ENCODE results near the gene PTN. TPM values are rescaled to one million over a fixed set of nuclear protein-coding genes. Genes with fewer than 3 reads are reported as not detected.
A peak's percentile ranks its signal among the peaks of the same experiment; 100 is the strongest.

The PTN gene
- total RNA-seq, 1 donor from 2014 or later = 11.1 TPM

DNA sequence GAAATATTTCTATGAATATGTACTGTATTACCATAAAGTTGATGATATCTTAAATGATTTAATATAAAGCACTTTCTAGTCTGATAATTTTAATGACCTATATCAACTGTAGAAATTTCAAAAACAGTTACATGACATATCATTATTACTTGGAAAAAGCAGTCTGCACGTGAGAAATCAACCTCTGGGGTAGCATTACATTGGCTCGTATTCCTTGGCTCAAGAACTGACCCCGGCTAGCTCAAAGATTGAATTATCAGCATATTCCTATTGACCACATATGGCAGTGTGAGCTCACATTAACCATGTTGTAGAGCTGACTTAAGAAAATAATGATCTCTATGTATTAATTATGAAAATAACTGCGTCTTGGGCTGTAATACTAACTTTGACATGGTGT lies 139.3 kb downstream of the PTN start:
- no peak for FAIRE-seq
- no peaks in the 10 kb centered on the region for H3K27me3 ChIP-seq (ENCODE audit: insufficient read depth, low read length)

DNA sequence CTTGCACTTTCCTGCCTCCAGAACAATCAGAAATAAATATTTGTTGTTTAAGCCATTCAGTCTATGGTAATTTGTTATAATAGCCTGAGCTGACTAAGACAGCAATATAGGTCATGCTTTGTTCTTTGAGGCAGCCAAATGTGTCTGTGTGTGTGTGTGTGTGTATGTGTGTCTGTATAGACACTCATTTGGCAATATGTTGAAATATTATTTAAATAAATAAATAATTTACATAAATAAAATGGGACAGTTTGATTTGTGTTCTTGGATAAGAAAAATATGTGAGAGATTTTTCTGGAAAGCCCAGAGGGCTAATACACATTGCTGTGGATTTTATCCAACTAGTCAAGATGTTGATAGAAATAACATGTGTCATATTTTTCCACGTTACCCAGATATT lies 140.2 kb downstream of the PTN start:
- Histone ChIP-seq H3K27me3 (ENCODE audit: insufficient read depth, low read length) (no peaks in the 10 kb centered on the region), H4K20me1 (ENCODE audit: insufficient read depth, low read length) (no peaks in the 10 kb centered on the region), H3K79me2 (ENCODE audit: insufficient read depth, low read length) (no peaks in the 10 kb centered on the region), H3K27ac (ENCODE audit: low read depth, low read length) (no peak overlapping the region), H3K4me3 (ENCODE audit: insufficient read depth, low read depth, low read length) (no peak overlapping the region), H2AFZ (ENCODE audit: low read depth, low read length) (no peak overlapping the region), H3K9ac (ENCODE audit: low read length) (no peak overlapping the region), H3K9me3 (ENCODE audit: insufficient read depth, low read depth, low read length) (no peaks in the 10 kb centered on the region), H3K36me3 (ENCODE audit: insufficient read depth, low read length) (no peaks in the 10 kb centered on the region), H3K4me2 (ENCODE audit: low read length) (no peak overlapping the region), H3K4me1 (ENCODE audit: insufficient read depth, low read length) (no peaks in the 10 kb centered on the region)
- Mint-ChIP-seq H3K9me3 (ENCODE audit: unreplicated experiment) (peaks cover 7% of the 10 kb centered on the region), H3K27ac (ENCODE audit: unreplicated experiment) (no peak overlapping the region), H3K36me3 (ENCODE audit: low read depth, unreplicated experiment) (no peaks in the 10 kb centered on the region), H3K4me3 (ENCODE audit: unreplicated experiment) (no peak overlapping the region), H3K27me3 (ENCODE audit: low read depth, unreplicated experiment) (peaks cover 2% of the 10 kb centered on the region), H3K4me1 (ENCODE audit: low read depth, unreplicated experiment) (no peaks in the 10 kb centered on the region)
- no peak for FAIRE-seq
- DNase-seq (ENCODE audit: low read depth) = no peak
- TF ChIP-seq EZH2 (IDR thresholded peaks at IDR 0.05; ENCODE audit: insufficient read depth, low read length) (no peak), CTCF (IDR thresholded peaks at IDR 0.05; ENCODE audit: insufficient read depth, low read depth, low read length) (no peak)

More for the DNA sequence above, 139.3 kb downstream of the PTN start:
- Histone ChIP-seq H3K4me1 (ENCODE audit: insufficient read depth, low read length) (no peaks in the 10 kb centered on the region), H3K9me3 (ENCODE audit: insufficient read depth, low read depth, low read length) (no peaks in the 10 kb centered on the region), H3K79me2 (ENCODE audit: insufficient read depth, low read length) (no peaks in the 10 kb centered on the region), H2AFZ (ENCODE audit: low read depth, low read length) (no peak overlapping the region), H3K4me3 (ENCODE audit: insufficient read depth, low read depth, low read length) (no peak overlapping the region), H3K27ac (ENCODE audit: low read depth, low read length) (no peak overlapping the region), H3K36me3 (ENCODE audit: insufficient read depth, low read length) (no peaks in the 10 kb centered on the region), H3K4me2 (ENCODE audit: low read length) (no peak overlapping the region), H3K9ac (ENCODE audit: low read length) (no peak overlapping the region), H4K20me1 (ENCODE audit: insufficient read depth, low read length) (no peaks in the 10 kb centered on the region)
- Mint-ChIP-seq H3K9me3 (ENCODE audit: unreplicated experiment) (peaks cover 7% of the 10 kb centered on the region), H3K4me3 (ENCODE audit: unreplicated experiment) (no peak overlapping the region), H3K27me3 (ENCODE audit: low read depth, unreplicated experiment) (peaks cover 2% of the 10 kb centered on the region), H3K36me3 (ENCODE audit: low read depth, unreplicated experiment) (no peaks in the 10 kb centered on the region), H3K4me1 (ENCODE audit: low read depth, unreplicated experiment) (no peaks in the 10 kb centered on the region), H3K27ac (ENCODE audit: unreplicated experiment) (no peak overlapping the region)
- TF ChIP-seq EZH2 (IDR thresholded peaks at IDR 0.05; ENCODE audit: insufficient read depth, low read length) (no peak), CTCF (IDR thresholded peaks at IDR 0.05; ENCODE audit: insufficient read depth, low read depth, low read length) (no peak)
- DNase-seq (ENCODE audit: low read depth) = no peak

DNA sequence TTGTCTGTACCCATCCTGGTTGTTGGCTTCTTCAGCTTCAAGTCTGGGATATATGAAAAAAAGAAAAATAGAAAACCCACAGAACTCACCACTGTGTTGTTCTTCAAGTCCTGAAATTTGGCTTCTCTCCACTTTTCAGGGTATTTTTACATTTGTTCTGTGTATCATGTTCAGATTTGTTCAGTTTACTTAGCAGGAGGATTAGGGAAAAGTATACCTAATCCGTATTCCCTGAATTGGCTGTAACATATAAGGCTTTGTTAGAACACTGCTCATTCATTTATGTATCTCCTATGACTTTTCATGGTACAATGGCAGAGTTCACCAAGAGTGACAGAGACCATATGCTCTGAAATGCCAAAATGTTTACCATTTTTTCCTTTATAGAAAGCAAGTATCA lies 146.9 kb downstream of the PTN start:
- H3K27ac ChIP-seq (ENCODE audit: low read depth, low read length) = no peak overlapping the region

More for the DNA sequence above, 146.9 kb downstream of the PTN start:
- no peaks in the 10 kb centered on the region for H3K79me2 ChIP-seq (ENCODE audit: insufficient read depth, low read length)
- no peaks in the 10 kb centered on the region for H3K4me1 Mint-ChIP-seq (ENCODE audit: low read depth, unreplicated experiment)
- H3K27me3 ChIP-seq (ENCODE audit: insufficient read depth, low read length) = no peaks in the 10 kb centered on the region
- H2AFZ ChIP-seq (ENCODE audit: low read depth, low read length) = peak overlapping the region; percentile 58
- H3K9me3 ChIP-seq (ENCODE audit: insufficient read depth, low read depth, low read length) = no peaks in the 10 kb centered on the region
- no peak overlapping the region for H3K4me3 ChIP-seq (ENCODE audit: insufficient read depth, low read depth, low read length)
- H3K4me1 ChIP-seq (ENCODE audit: insufficient read depth, low read length) = no peaks in the 10 kb centered on the region
- H3K4me2 ChIP-seq (ENCODE audit: low read length) = no peak overlapping the region
- no peaks in the 10 kb centered on the region for H3K36me3 Mint-ChIP-seq (ENCODE audit: low read depth, unreplicated experiment)
- peaks cover 2% of the 10 kb centered on the region for H3K27me3 Mint-ChIP-seq (ENCODE audit: low read depth, unreplicated experiment)
- H3K9ac ChIP-seq (ENCODE audit: low read length) = no peak overlapping the region
- H3K4me3 Mint-ChIP-seq (ENCODE audit: unreplicated experiment) = no peak overlapping the region
- TF ChIP-seq CTCF (IDR thresholded peaks at IDR 0.05; ENCODE audit: insufficient read depth, low read depth, low read length) (no peak), EZH2 (IDR thresholded peaks at IDR 0.05; ENCODE audit: insufficient read depth, low read length) (no peak)
- H3K36me3 ChIP-seq (ENCODE audit: insufficient read depth, low read length) = no peaks in the 10 kb centered on the region
- no peak for FAIRE-seq
- no peaks in the 10 kb centered on the region for H3K9me3 Mint-ChIP-seq (ENCODE audit: unreplicated experiment)
- no peaks in the 10 kb centered on the region for H4K20me1 ChIP-seq (ENCODE audit: insufficient read depth, low read length)
- no peak for DNase-seq (ENCODE audit: low read depth)
- H3K27ac Mint-ChIP-seq (ENCODE audit: unreplicated experiment) = no peak overlapping the region
